ENCODE measurements around the gene HELT.

The HELT gene

DNA sequence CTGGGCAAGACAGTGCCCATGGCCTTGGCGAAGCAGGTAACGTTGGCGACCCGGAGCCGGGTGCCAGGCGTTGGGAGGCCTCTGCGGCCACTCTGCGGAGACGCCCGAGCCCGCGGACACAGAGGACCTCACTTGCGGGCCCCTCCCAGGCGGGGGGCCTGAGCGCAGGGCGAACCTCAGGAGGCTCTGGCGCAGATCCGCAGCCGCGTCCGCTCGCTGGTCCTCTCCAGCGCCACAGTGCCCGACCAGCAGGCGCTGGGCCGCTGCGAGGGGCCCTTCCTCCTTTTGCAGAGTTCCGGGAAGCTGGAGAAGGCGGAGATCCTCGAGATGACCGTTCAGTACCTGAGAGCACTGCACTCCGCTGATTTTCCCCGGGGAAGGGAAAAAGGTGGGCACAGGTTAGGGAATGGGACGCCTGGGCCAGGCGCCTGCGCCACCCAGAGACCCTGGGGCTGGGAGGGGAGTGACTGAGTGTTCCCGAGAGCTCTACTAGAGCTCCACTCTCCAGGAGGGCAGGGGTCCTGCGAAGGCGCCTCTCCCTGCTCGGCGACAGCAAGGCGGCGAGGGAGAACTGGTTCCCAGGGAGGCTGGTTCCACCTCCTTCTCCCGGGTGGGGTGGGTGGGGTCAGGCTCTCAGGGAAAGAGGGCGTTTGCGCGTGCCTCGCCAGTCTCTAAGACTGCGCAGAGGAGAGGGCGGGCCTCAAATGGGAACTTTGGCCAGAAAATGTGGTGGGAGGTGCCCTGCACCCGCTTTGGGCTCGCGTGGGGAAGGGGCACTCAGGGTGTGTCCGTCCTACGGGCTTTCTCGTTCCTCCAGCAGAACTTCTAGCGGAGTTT, 1.4 kb downstream of the HELT start (continued):
- TF ChIP-seq, protein P1, sequence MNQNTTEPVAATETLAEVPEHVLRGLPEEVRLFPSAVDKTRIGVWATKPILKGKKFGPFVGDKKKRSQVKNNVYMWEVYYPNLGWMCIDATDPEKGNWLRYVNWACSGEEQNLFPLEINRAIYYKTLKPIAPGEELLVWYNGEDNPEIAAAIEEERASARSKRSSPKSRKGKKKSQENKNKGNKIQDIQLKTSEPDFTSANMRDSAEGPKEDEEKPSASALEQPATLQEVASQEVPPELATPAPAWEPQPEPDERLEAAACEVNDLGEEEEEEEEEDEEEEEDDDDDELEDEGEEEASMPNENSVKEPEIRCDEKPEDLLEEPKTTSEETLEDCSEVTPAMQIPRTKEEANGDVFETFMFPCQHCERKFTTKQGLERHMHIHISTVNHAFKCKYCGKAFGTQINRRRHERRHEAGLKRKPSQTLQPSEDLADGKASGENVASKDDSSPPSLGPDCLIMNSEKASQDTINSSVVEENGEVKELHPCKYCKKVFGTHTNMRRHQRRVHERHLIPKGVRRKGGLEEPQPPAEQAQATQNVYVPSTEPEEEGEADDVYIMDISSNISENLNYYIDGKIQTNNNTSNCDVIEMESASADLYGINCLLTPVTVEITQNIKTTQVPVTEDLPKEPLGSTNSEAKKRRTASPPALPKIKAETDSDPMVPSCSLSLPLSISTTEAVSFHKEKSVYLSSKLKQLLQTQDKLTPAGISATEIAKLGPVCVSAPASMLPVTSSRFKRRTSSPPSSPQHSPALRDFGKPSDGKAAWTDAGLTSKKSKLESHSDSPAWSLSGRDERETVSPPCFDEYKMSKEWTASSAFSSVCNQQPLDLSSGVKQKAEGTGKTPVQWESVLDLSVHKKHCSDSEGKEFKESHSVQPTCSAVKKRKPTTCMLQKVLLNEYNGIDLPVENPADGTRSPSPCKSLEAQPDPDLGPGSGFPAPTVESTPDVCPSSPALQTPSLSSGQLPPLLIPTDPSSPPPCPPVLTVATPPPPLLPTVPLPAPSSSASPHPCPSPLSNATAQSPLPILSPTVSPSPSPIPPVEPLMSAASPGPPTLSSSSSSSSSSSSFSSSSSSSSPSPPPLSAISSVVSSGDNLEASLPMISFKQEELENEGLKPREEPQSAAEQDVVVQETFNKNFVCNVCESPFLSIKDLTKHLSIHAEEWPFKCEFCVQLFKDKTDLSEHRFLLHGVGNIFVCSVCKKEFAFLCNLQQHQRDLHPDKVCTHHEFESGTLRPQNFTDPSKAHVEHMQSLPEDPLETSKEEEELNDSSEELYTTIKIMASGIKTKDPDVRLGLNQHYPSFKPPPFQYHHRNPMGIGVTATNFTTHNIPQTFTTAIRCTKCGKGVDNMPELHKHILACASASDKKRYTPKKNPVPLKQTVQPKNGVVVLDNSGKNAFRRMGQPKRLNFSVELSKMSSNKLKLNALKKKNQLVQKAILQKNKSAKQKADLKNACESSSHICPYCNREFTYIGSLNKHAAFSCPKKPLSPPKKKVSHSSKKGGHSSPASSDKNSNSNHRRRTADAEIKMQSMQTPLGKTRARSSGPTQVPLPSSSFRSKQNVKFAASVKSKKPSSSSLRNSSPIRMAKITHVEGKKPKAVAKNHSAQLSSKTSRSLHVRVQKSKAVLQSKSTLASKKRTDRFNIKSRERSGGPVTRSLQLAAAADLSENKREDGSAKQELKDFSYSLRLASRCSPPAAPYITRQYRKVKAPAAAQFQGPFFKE (tag by site-specific recombination; IDR thresholded peaks at IDR 0.05; ENCODE audit: borderline replicate concordance), result no peak
- TF ChIP-seq ZNF843 (tag by site-specific recombination; IDR thresholded peaks at IDR 0.05) (no peak), ZBTB1 (tag by site-specific recombination; IDR thresholded peaks at IDR 0.05) (no peak), ZNF521 (tag by site-specific recombination; IDR thresholded peaks at IDR 0.05) (no peak), SALL2 (tag by site-specific recombination; IDR thresholded peaks at IDR 0.05; ENCODE audit: borderline replicate concordance) (no peak), ZNF223 (tag by site-specific recombination; IDR thresholded peaks at IDR 0.05) (no peak), GLIS1 (tag by site-specific recombination; IDR thresholded peaks at IDR 0.05) (0 out of 2 replicates have a peak, but pooled peaks have one; percentile 7), ZNF221 (tag by site-specific recombination; IDR thresholded peaks at IDR 0.05; ENCODE audit: borderline replicate concordance) (no peak), ZNF623 (tag by site-specific recombination; IDR thresholded peaks at IDR 0.05) (no peak), ZEB2 (tag by site-specific recombination; IDR thresholded peaks at IDR 0.05) (no peak), ZNF837 (tag by site-specific recombination; IDR thresholded peaks at IDR 0.05) (no peak), ZNF473 (tag by site-specific recombination; IDR thresholded peaks at IDR 0.05) (no peak), SP3 (tag by site-specific recombination; IDR thresholded peaks at IDR 0.05) (peak; percentile 54; the same call in 1 of the 2 replicates)
- TF ChIP-seq, protein P2, sequence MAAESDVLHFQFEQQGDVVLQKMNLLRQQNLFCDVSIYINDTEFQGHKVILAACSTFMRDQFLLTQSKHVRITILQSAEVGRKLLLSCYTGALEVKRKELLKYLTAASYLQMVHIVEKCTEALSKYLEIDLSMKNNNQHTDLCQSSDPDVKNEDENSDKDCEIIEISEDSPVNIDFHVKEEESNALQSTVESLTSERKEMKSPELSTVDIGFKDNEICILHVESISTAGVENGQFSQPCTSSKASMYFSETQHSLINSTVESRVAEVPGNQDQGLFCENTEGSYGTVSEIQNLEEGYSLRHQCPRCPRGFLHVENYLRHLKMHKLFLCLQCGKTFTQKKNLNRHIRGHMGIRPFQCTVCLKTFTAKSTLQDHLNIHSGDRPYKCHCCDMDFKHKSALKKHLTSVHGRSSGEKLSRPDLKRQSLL (tag by site-specific recombination; IDR thresholded peaks at IDR 0.05), result 0 out of 2 replicates have a peak, but pooled peaks have one; percentile 17
- TF ChIP-seq, protein P3, sequence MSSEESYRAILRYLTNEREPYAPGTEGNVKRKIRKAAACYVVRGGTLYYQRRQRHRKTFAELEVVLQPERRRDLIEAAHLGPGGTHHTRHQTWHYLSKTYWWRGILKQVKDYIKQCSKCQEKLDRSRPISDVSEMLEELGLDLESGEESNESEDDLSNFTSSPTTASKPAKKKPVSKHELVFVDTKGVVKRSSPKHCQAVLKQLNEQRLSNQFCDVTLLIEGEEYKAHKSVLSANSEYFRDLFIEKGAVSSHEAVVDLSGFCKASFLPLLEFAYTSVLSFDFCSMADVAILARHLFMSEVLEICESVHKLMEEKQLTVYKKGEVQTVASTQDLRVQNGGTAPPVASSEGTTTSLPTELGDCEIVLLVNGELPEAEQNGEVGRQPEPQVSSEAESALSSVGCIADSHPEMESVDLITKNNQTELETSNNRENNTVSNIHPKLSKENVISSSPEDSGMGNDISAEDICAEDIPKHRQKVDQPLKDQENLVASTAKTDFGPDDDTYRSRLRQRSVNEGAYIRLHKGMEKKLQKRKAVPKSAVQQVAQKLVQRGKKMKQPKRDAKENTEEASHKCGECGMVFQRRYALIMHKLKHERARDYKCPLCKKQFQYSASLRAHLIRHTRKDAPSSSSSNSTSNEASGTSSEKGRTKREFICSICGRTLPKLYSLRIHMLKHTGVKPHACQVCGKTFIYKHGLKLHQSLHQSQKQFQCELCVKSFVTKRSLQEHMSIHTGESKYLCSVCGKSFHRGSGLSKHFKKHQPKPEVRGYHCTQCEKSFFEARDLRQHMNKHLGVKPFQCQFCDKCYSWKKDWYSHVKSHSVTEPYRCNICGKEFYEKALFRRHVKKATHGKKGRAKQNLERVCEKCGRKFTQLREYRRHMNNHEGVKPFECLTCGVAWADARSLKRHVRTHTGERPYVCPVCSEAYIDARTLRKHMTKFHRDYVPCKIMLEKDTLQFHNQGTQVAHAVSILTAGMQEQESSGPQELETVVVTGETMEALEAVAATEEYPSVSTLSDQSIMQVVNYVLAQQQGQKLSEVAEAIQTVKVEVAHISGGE (tag by site-specific recombination; conservative IDR thresholded peaks at IDR 0.05; ENCODE audit: low read depth), result peak; percentile 48; the same call in 1 of the 2 replicates
- TF ChIP-seq, protein P4, sequence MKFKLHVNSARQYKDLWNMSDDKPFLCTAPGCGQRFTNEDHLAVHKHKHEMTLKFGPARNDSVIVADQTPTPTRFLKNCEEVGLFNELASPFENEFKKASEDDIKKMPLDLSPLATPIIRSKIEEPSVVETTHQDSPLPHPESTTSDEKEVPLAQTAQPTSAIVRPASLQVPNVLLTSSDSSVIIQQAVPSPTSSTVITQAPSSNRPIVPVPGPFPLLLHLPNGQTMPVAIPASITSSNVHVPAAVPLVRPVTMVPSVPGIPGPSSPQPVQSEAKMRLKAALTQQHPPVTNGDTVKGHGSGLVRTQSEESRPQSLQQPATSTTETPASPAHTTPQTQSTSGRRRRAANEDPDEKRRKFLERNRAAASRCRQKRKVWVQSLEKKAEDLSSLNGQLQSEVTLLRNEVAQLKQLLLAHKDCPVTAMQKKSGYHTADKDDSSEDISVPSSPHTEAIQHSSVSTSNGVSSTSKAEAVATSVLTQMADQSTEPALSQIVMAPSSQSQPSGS (tag by site-specific recombination; IDR thresholded peaks at IDR 0.05; ENCODE audit: low read depth), result no peak

All from HEK293 (cell line).